GM08714 (cell line): Measurements from ENCODE around the gene FLCN.

Experiments used
- H3K4me3 ChIP-seq: fragments of 200-500 bp; sonication (Bioruptor generic); 2 replicates; pipeline ENCODE4 v1.5.1; 2014; ENCODE audit warnings: mild to moderate bottlenecking, low read length, inconsistent platforms
- ZNF274 ChIP-seq: IDR thresholded peaks from 2 replicates; pipeline ENCODE4 v1.6.1; 2012; ENCODE audit warnings: mild to moderate bottlenecking, low read depth, low read length

FLCN gene

DNA sequence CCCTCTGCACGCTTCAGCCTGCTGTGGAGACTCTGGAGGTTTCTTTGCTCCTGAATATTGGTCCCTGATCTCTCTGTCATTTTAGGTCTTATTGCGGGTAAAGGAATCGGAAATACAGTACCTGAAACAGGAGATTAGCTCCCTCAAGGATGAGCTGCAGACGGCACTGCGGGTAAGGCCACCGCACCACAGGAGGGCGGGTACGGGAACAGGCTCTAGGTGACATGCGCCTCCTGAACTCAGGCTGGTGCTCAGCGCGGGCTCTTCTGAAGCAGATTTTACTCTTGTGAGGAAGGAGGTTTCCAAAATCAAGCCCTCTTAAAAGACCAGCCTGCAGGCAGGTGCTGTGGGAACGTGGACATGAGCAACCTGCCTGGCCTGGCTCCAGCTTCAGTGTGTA is 60.6 kb downstream of the FLCN start:
- H3K4me3 ChIP-seq = no peak overlapping the region
- no peak for TF ChIP-seq ZNF274

DNA sequence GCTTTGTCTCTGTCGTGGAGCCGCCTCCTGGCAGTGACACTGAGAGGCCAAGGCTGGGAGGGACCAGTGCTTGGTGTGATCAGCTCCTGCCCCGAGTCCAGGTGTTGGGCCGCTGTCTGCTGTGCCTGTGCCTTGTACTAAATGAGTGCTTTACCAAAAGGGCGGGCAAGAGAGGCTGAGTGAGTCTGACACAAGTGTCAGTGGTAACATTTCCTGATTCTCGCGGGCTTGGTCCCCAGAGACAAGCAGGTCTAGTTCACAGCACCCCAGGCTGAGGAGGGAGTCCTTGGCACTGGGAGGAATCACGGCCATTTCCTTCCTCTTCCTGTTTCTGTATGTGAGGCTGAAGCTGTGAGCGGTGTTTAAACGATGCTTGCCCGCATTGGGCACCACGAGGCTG is 61.1 kb downstream of the FLCN start:
- no peak overlapping the region for H3K4me3 ChIP-seq
- no peak for TF ChIP-seq ZNF274

DNA sequence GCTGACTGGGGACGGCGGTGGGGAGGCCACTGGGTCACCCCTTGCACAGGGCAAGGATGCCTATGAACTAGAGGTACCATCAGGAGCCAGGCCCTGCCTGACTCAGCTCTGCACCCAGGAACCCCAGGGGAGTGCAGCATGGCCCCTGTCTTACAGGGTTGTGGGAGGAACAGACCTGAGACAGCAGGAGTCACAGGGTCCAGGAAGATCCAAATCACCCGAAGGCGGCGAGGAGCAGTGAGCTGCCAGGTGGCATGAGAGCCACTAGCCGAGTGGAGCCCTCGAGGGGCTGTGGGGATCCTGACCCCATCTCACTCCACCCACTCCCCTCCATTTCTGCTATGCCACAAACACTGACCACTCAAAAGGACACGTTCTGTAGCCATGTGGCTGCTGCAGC is 61.6 kb downstream of the FLCN start:
- no peak overlapping the region for H3K4me3 ChIP-seq
- no peak for TF ChIP-seq ZNF274

DNA sequence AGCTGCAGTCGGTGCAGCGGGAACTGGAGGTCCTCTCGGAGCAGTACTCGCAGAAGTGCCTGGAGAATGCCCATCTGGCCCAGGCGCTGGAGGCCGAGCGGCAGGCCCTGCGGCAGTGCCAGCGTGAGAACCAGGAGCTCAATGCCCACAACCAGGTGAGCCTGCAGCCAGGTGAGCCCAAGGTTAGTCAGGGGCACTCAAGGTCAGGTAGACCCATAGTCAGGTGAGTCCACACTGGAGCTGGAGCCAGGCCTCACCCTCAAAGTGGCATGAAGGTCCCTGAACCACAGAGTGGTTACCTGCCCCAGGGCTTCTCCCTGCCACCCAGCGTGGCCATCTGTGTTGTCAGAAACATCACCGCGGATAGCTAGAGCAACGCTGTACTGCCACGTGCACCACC is 63.0 kb downstream of the FLCN start:
- no peak for TF ChIP-seq ZNF274
- H3K4me3 ChIP-seq = no peak overlapping the region

DNA sequence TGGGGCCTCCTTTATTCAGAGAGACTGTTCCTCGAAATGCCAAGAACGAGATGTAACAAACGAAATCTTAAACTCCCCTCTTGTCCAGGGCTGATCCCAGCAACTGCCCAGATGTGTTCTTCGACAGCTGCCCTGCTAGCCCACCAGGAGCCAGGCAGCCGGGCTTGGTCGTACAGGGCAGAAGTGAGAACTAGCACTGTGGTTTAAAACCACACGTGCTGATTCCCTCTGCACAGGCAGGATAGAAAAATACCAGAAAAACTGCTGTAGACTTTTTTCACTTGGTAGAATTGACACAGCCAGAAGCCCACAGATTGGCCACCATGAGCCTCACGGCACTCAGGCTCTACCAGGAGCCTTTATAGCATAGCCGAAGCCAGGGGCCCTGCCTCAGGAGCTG is 64.0 kb downstream of the FLCN start:
- no peak overlapping the region for H3K4me3 ChIP-seq

DNA sequence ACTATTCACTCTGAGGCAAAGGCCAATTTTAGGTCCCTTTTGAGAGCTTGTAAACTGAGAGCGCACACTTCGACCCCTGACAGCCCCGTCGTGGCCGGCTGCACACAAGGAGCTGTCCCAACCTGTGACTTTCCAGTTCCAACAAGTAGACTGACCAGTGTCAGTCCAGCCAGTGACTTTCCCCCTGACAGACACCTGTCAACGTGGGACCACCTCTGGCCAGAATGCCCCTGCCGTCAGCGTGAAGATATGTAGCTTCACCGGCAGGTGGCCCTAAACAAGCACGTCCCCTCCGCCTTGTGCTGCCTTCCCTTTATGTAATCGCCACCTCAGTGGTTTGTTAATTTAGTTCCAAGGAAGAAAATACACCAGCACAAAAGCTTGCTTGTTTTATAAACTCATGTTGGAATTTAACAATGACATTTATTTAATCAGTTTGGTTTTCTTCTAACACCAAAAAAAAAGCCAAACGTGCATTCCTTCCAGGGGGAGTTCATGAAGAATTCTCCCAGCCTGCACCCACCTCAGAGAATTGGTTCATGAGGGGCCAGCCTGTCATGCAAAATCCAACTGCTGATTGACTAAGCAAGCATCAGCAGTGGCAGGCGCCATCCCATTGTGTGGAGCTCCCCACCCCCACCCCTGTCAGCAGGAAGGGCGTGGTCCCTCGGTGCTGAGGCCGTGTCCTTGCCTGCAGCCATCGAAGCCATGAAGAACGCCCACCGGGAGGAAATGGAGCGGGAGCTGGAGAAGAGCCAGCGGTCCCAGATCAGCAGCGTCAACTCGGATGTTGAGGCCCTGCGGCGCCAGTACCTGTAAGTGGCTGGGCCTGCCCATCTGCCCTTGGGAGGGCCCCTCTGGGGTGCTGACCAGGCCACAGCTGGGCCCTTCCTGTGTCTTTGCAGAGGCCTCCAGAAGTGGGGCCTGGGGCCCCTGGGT is 64.7 kb downstream of the FLCN start:
- H3K4me3 ChIP-seq = no peak overlapping the region
- TF ChIP-seq ZNF274 = no peak

More for the DNA sequence above, 64.0 kb downstream of the FLCN start:
- no peak for TF ChIP-seq ZNF274

DNA sequence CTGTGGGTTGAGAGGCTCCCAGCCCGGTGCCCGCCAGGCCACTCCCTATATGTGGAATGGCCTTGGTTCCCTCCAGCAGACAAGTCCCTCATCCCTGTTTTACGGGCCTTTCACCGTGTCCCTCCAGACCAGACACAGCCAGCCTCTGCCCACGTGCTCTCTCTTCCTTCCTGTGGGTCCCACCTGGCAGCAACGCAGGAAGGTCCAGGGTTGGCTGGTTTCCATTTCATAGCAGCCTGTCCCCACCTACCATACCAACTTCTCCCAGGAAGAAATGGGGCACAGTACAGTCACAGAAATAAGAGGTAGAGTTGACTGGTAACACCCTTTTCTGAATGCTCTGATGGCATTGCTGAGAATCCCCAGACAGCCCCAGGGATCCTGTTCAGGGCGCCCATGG is 65.8 kb downstream of the FLCN start:
- no peak overlapping the region for H3K4me3 ChIP-seq
- TF ChIP-seq ZNF274 = no peak

DNA sequence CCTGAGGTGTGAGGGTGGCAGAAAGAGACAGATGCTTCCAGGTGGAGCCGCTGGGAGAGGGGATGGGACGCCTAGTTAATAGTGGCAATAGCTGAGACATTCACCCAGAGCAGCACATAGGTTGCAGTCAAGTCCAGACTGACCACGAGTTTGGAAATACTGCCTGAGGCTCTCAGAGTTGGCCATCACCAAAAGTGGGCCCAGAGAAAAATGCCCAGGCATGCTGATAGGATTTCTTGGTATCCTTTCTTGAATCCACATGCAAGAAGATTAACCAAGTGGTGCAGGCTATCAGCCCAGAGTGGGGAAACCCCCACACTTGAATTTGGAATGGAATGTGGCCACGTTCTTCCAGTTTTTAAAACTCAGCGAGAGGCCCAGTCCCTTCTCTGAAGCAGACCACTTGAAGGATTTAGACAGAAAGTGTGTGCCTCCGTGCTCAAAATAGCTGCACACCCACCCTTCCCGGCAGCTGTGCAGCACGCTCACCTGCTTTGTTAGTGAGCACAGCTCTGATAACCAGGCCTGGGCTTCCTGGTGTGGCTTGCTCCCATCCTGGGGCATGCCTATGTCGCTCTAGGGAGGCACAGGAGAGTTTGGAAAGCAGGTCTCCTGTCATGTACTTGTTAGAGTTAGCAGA is 66.5 kb downstream of the FLCN start:
- no peak for TF ChIP-seq ZNF274
- no peak overlapping the region for H3K4me3 ChIP-seq

DNA sequence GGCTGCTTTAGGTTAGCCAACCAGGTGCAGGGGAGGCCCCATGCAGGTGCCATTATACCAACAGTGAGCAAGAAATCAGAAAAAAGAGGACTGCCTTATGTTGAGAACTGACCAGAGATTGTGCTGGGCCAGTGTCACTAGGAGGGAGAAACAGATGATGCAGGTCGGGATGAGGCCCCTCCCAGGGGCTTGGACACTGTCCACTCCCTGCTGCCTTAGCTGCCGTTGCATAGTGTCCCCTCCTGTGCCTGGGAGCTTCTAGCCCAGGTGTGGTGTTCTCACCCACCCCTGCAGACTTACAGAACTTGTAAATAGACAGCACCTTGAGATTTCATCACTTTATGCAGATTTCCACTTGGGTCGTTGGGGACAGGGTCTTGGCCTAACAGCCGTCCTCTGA is 67.6 kb downstream of the FLCN start:
- H3K4me3 ChIP-seq = no peak overlapping the region
- no peak for TF ChIP-seq ZNF274

DNA sequence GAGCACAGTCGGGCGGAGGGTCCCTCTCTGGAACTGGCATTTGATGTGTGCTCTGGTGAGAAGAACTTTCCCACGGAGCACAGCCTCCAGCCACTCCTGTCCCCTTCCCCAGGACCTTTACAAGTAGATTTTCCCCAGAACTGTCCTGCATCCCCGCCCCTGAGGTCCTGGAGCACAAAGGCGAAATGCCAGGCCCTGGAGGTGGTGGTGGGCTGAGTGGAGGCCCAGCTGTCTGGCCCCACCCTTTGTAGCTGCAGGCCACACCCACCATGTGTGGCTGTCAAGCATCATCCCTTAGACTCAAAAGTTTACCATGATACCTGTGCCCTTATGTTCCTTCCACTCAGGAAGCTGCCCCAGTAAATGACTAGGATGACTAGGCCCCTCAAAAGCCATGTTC is 68.6 kb downstream of the FLCN start:
- no peak for TF ChIP-seq ZNF274
- no peak overlapping the region for H3K4me3 ChIP-seq

DNA sequence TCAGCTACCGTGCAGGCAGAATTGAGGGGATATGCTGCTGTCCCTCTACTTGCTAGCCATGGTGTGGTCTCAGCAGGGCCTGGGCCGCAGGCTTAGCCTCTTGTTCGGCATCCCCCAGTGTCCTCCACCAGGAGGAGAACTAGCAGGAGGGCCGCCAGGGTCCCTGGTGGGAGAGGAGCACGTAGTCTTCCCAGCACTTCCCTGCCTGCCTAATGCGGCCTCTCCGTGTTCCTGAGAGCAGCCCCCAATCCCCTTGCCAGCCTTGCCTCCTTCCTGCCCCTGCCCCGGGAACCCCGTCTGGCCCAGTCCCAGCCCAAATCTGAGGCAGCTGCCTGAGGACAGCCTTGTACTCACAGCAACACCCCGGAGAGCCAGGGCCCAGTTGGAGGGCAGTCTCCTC is 69.0 kb downstream of the FLCN start:
- no peak overlapping the region for H3K4me3 ChIP-seq
- TF ChIP-seq ZNF274 = no peak

DNA sequence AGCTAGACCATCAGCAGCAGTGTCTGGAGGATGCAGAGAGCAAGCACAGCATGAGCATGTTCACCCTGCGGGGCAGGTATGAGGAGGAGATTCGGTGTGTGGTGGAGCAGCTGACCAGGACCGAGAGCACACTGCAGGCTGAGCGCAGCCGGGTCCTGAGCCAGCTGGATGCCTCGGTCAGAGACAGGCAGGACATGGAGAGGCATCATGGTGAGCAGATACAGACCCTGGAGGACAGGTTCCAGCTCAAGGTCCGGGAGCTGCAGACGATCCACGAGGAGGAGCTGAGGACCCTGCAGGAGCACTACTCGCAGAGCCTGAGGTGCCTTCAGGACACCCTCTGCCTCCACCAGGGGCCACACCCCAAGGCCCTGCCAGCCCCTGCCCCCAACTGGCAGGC is 69.6 kb downstream of the FLCN start:
- TF ChIP-seq ZNF274 = no peak
- H3K4me3 ChIP-seq = no peak overlapping the region

DNA sequence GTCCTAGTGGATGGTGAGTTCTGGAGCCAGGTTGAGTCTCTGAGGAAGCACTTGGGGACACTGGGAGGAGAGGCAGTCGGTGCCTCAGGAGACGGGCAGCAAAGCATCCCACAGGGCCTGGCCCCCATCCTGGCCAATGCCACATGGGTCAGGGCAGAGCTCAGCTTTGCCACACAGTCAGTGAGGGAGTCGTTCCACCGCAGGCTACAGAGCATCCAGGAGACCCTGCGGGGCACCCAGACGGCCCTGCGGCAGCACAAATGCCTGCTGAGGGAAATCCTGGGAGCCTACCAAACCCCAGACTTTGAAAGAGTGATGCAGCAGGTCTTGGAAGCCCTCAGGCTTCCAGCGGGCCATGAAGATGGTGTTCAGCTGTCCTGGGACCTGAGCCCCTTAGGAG is 70.5 kb downstream of the FLCN start:
- TF ChIP-seq ZNF274 = no peak

DNA sequence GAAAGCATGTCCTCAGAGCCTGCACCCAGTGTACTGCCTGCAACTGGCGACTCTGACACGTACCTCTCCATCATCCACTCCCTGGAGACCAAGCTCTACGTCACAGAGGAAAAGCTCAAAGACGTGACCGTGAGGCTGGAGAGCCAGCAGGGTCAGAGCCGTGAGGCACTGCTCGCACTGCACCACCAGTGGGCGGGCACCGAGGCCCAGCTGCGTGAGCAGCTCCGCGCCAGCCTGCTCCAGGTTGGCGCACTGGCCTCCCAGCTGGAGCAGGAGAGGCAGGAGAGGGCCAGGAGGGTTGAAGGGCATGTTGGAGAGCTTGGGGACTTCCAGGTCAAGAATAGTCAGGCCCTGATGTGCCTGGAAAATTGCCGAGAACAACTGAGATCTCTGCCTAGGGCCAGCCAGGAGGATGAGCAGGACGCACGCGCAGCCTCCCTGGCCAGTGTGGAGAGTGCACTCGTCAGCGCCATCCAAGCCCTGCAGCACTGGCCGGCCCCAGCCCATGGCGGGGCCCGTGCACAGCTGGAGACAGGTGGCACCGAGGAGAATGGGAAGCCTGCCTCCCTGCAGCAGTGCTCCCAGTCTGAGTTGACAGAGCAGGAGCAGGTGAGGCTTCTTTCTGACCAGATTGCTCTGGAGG is 71.2 kb downstream of the FLCN start:
- H3K4me3 ChIP-seq = no peak overlapping the region
- TF ChIP-seq ZNF274 = no peak

More for the DNA sequence above, 70.5 kb downstream of the FLCN start:
- no peak overlapping the region for H3K4me3 ChIP-seq

DNA sequence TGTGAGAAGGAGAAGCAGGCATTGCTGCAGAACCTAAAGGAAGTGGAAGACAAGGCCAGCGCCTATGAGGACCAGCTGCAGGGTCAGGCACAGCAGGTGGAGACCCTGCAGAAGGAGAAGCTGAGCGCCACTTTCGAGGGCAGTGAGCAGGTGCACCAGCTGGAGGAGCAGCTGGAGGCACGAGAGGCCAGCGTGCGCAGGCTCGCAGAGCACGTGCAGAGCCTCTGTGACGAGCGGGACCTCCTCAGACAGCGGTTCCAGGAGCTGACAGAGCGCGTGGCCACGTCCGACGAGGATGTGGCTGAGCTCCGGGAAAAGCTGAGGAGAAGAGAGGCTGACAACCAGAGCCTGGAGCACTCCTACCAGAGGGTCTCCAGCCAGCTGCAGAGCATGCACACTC is 72.3 kb downstream of the FLCN start:
- no peak for TF ChIP-seq ZNF274
- no peak overlapping the region for H3K4me3 ChIP-seq
